Mesothelial cell of epicardium (in vitro differentiated cells): ENCODE data around the gene IGFBP2. TPM values are rescaled to one million over a fixed set of nuclear protein-coding genes. Genes with fewer than 3 reads are reported as not detected.

Experiments
- DNase-seq, 2 experiments: peaks; one replicate each; pipeline ENCODE4 v3.0.0; 2021; ENCODE audit warnings: low spot score in 2 of 2; ENCODE audit not compliant: unreplicated experiment in 2 of 2
- H3K27ac Mint-ChIP-seq: 2 replicates; pipeline ENCODE4 v1.8.0; 2021; ENCODE audit warnings: mixed read lengths
- H3K27me3 Mint-ChIP-seq: 2 replicates; pipeline ENCODE4 v1.8.0; 2021; ENCODE audit warnings: low read depth, mixed read lengths
- H3K36me3 Mint-ChIP-seq: 2 replicates; pipeline ENCODE4 v1.8.0; 2021; ENCODE audit warnings: mixed read lengths
- H3K4me1 Mint-ChIP-seq: 2 replicates; pipeline ENCODE4 v1.8.0; 2021; ENCODE audit warnings: mixed read lengths
- H3K4me3 Mint-ChIP-seq: 2 replicates; pipeline ENCODE4 v1.8.0; 2021; ENCODE audit warnings: mild to moderate bottlenecking, moderate library complexity, mixed read lengths
- H3K9me3 Mint-ChIP-seq: 2 replicates; pipeline ENCODE4 v1.8.0; 2021; ENCODE audit warnings: mixed read lengths
- total RNA-seq: library from RNA; stranded (reverse); gene quantifications from 3 replicates; pipeline ENCODE4 v1.2.1, GENCODE V29; 2021
- TF ChIP-seq, protein P1 (sequence below): fragments of 200-600 bp; sonication (generic); IDR thresholded peaks from one replicate; pipeline ENCODE4 v1.5.0; 2021; ENCODE audit warnings: antibody characterized with exemption; ENCODE audit not compliant: unreplicated experiment

The IGFBP2 gene
- total RNA-seq, 1 donor from 2014 or later: 376 TPM

DNA sequence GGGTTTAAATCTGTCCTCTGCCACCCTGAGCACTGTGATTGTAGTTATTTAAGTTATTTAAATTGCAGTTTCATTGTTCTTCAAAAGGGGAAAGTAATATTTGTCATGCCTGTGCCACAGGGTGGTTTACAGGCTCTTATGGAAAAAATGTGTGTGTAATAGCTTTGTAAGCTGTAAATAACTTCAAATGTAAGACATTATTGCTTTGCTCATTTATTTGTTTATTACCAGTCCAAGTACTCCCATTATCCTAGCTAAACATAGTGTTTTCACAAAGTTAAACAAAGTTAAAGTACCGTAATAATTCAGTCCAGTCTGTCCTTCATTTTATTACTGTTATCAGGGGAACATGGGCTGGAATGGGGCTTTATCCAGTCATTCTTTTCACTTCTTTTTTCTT, 43.4 kb upstream of the IGFBP2 start:
- peak overlapping the region; percentile 45 for H3K27ac Mint-ChIP-seq
- no peaks in the 10 kb centered on the region for H3K36me3 Mint-ChIP-seq
- no peak for DNase-seq
- no peak overlapping the region for H3K4me3 Mint-ChIP-seq
- TF ChIP-seq, protein P1, sequence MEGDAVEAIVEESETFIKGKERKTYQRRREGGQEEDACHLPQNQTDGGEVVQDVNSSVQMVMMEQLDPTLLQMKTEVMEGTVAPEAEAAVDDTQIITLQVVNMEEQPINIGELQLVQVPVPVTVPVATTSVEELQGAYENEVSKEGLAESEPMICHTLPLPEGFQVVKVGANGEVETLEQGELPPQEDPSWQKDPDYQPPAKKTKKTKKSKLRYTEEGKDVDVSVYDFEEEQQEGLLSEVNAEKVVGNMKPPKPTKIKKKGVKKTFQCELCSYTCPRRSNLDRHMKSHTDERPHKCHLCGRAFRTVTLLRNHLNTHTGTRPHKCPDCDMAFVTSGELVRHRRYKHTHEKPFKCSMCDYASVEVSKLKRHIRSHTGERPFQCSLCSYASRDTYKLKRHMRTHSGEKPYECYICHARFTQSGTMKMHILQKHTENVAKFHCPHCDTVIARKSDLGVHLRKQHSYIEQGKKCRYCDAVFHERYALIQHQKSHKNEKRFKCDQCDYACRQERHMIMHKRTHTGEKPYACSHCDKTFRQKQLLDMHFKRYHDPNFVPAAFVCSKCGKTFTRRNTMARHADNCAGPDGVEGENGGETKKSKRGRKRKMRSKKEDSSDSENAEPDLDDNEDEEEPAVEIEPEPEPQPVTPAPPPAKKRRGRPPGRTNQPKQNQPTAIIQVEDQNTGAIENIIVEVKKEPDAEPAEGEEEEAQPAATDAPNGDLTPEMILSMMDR: no peak
- H3K27me3 Mint-ChIP-seq: no peaks in the 10 kb centered on the region
- H3K9me3 Mint-ChIP-seq: no peaks in the 10 kb centered on the region
- H3K4me1 Mint-ChIP-seq: peaks cover 21% of the 10 kb centered on the region

DNA sequence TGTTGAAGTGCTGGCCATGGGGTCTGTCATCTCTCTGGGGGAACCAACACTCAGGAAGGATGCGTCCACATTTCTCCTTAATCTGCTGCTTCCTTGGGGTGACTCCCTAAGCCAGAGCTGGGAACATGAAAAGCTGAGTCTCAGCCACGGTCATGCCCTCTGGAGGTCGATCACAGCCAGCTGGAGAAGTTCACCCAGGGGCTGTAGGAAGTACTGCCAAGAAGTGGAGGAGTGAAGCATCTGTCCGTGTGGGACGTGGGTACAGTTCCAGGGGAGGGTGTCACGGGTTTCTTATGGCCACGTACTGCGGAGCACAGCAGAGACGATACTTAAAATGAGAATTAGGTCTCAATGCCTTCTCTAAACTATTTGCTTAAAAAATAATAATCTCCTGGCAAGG, 42.4 kb upstream of the IGFBP2 start:
- H3K36me3 Mint-ChIP-seq: no peaks in the 10 kb centered on the region
- peak overlapping the region; percentile 45 for H3K27ac Mint-ChIP-seq
- no peaks in the 10 kb centered on the region for H3K27me3 Mint-ChIP-seq
- no peak overlapping the region for H3K4me3 Mint-ChIP-seq
- DNase-seq: no peak
- peaks cover 22% of the 10 kb centered on the region for H3K4me1 Mint-ChIP-seq
- TF ChIP-seq, protein P1: no peak
- H3K9me3 Mint-ChIP-seq: no peaks in the 10 kb centered on the region

DNA sequence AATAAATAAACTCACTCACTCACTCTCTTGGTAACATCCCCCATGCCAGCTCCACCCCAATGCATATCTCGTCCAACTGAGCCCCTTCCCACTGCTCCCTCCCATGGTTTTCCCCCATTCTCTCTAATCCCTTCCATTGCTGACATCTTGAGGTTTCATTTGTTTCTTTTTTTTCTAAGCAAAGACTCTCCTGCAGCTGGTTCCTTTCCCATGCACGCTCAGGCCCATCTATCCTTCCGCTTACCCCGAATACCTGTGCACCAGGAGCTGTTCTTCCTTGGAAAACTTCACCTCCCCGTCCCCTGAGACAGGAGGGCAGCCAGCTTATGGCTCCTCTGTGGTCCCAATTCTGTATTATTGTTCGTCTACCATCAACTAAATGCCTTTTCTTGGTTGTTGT, 41.7 kb upstream of the IGFBP2 start:
- H3K36me3 Mint-ChIP-seq: no peaks in the 10 kb centered on the region
- no peak for DNase-seq
- TF ChIP-seq, protein P1: no peak
- peaks cover 29% of the 10 kb centered on the region for H3K4me1 Mint-ChIP-seq
- no peaks in the 10 kb centered on the region for H3K9me3 Mint-ChIP-seq
- no peak overlapping the region for H3K4me3 Mint-ChIP-seq
- no peaks in the 10 kb centered on the region for H3K27me3 Mint-ChIP-seq
- H3K27ac Mint-ChIP-seq: no peak overlapping the region

DNA sequence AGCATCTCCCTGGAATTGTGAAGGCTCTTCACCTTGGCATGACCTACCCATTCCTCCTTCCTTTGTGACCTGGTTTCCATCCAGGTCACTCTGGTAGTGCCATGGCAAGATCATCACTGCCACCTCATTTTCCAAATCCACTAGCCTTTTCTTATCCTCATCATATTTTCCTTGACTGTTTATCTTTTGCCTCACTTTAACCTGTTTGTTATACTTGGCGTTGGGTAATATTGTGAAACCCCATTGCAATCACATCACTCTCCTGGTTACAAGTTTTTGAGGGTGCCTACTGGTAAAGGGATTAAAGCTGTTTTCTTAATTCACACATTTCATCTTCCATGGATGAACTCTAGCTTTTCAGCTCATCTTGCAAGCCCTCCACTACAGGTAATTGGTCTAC, 39.1 kb upstream of the IGFBP2 start:
- Mint-ChIP-seq H3K36me3 (no peaks in the 10 kb centered on the region), H3K4me3 (no peak overlapping the region), H3K4me1 (peaks cover 37% of the 10 kb centered on the region), H3K27ac (no peak overlapping the region), H3K27me3 (no peaks in the 10 kb centered on the region), H3K9me3 (no peaks in the 10 kb centered on the region)
- no peak for DNase-seq
- TF ChIP-seq, protein P1: no peak

- H3K27me3 Mint-ChIP-seq: no peaks in the 10 kb centered on the region
- H3K36me3 Mint-ChIP-seq: no peaks in the 10 kb centered on the region
- H3K27ac Mint-ChIP-seq: peak overlapping the region; percentile 93
- no peak overlapping the region for H3K4me3 Mint-ChIP-seq
- TF ChIP-seq, protein P1: no peak
- DNase-seq: no peak
- H3K9me3 Mint-ChIP-seq: no peaks in the 10 kb centered on the region
- H3K4me1 Mint-ChIP-seq: peaks cover 19% of the 10 kb centered on the region
Observed at GRCh38 chr2:216596236-216596979, 36.8 kb upstream of the IGFBP2 start.
